Stimulated activated naive CD8-positive, alpha-beta T cell treated with anti-CD3 and anti-CD28 coated beads, Interleukin-15, Interleukin-2, amounts not matched to agents 100 U/mL and 50 U/mL, for 24 hours (primary cell): ENCODE measurements around the gene RECK.
A peak's percentile ranks its signal among the peaks of the same experiment; 100 is the strongest.

ENCODE experiments used
- ATAC-seq: fragments of 150-1000 bp; cut with Tn5 transposase; one replicate; pipeline ENCODE4 v1.10.0; 2021
- DNase-seq: peaks from one replicate; pipeline ENCODE4 v3.0.0; 2021

The RECK gene

GRCh38 chr9:36029202-36029601 lies 7.5 kb upstream of the RECK start:
- DNase-seq (no peak), ATAC-seq (no peak)

- DNase-seq (no peak), ATAC-seq (no peak)
Observed at GRCh38 chr9:36029765-36030528, 6.8 kb upstream of the RECK start.

- DNase-seq (no peak), ATAC-seq (no peak)
Observed at GRCh38 chr9:36030871-36031270, 5.8 kb upstream of the RECK start.

- ATAC-seq: no peak
- DNase-seq: no peak
Observed at GRCh38 chr9:36031774-36032555, 4.7 kb upstream of the RECK start.

- no peak for ATAC-seq
- DNase-seq: no peak
Observed at GRCh38 chr9:36033788-36034187, 2.9 kb upstream of the RECK start.

GRCh38 chr9:36034234-36034633 lies 2.5 kb upstream of the RECK start:
- ATAC-seq (no peak), DNase-seq (no peak)

GRCh38 chr9:36035006-36035405 lies 1.7 kb upstream of the RECK start:
- no peak for ATAC-seq
- DNase-seq: no peak

- no peak for ATAC-seq
- DNase-seq: no peak
Observed at GRCh38 chr9:36036253-36036779, 397 bp upstream of the RECK start.

- DNase-seq (no peak), ATAC-seq (no peak)
Observed at GRCh38 chr9:36037549-36038122, 923 bp downstream of the RECK start.

- ATAC-seq (no peak), DNase-seq (no peak)
Observed at GRCh38 chr9:36039121-36039520, 2.4 kb downstream of the RECK start.

- no peak for ATAC-seq
- no peak for DNase-seq
Observed at GRCh38 chr9:36039696-36040095, 3.0 kb downstream of the RECK start.

GRCh38 chr9:36040271-36040925 lies 3.7 kb downstream of the RECK start:
- no peak for DNase-seq
- ATAC-seq: no peak

- ATAC-seq (no peak), DNase-seq (no peak)
Observed at GRCh38 chr9:36041506-36041905, 4.8 kb downstream of the RECK start.

- DNase-seq (no peak), ATAC-seq (no peak)
Observed at GRCh38 chr9:36045610-36046009, 8.9 kb downstream of the RECK start.

- no peak for ATAC-seq
- DNase-seq: no peak
Observed at GRCh38 chr9:36046923-36047322, 10.2 kb downstream of the RECK start.

- ATAC-seq (no peak), DNase-seq (no peak)
Observed at GRCh38 chr9:36049408-36049807, 12.7 kb downstream of the RECK start.

GRCh38 chr9:36050476-36050875 lies 13.8 kb downstream of the RECK start:
- ATAC-seq (peak; percentile 88), DNase-seq (no peak)

- DNase-seq (no peak), ATAC-seq (peak; percentile 82)
Observed at GRCh38 chr9:36051317-36051716, 14.6 kb downstream of the RECK start.

- ATAC-seq: no peak
Observed at GRCh38 chr9:36053971-36054370, 17.3 kb downstream of the RECK start.

GRCh38 chr9:36056896-36057295 lies 20.2 kb downstream of the RECK start:
- DNase-seq: no peak
- ATAC-seq: no peak

More at GRCh38 chr9:36053971-36054370, 17.3 kb downstream of the RECK start:
- no peak for DNase-seq

GRCh38 chr9:36063804-36064447 lies 27.2 kb downstream of the RECK start:
- no peak for DNase-seq

GRCh38 chr9:36064448-36065037 lies 27.8 kb downstream of the RECK start:
- ATAC-seq (no peak), DNase-seq (no peak)

More at GRCh38 chr9:36063804-36064447, 27.2 kb downstream of the RECK start:
- no peak for ATAC-seq
